ENCODE data around the gene ZMYND11. TPM values are rescaled to one million over a fixed set of nuclear protein-coding genes. Genes with fewer than 3 reads are reported as not detected.

The ZMYND11 gene
- total and polyA plus RNA-seq, 2 of the 8 experiments (the other 6 are each of a cell fraction or from before 2014, with no cell fraction given): 7.5 to 26.6 TPM

DNA sequence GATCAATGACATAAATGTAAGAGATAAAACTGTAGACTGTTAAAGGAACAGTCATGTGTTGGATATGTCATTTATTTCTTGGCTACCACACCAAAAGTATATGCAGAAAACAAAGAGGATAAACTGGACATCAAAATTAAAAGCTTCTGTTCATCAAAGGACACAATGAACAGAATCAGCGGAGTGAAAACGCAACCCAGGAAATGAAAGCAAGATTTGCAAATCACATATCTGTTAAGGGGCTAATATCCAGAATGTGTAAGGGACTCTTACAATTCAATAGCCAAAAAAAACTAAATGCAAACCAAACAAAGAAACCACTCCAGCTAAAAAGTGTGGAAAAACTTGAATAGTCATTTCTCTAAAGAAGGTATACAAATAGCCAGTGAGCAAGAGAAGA is 164.3 kb downstream of the ZMYND11 start (continued):
- TF ChIP-seq BCL11A (IDR thresholded peaks at IDR 0.05; ENCODE audit: low read depth in 2 of 2, low read length in 2 of 2): no peak
- TF ChIP-seq MAFK (IDR thresholded peaks at IDR 0.05; ENCODE audit: low read depth, low read length): no peak
